GM12892 (cell line): ENCODE data around the gene STARD13.

Experiments used
- POLR2A ChIP-seq: IDR thresholded peaks from 2 replicates; pipeline ENCODE4 v1.6.1; 2011; ENCODE audit warnings: low read depth, low read length, control low read depth
- TAF1 ChIP-seq: IDR thresholded peaks from 2 replicates; pipeline ENCODE4 v1.6.1; 2011; ENCODE audit warnings: low read depth, mild to moderate bottlenecking, control low read depth, low read length, borderline replicate concordance

DNA sequence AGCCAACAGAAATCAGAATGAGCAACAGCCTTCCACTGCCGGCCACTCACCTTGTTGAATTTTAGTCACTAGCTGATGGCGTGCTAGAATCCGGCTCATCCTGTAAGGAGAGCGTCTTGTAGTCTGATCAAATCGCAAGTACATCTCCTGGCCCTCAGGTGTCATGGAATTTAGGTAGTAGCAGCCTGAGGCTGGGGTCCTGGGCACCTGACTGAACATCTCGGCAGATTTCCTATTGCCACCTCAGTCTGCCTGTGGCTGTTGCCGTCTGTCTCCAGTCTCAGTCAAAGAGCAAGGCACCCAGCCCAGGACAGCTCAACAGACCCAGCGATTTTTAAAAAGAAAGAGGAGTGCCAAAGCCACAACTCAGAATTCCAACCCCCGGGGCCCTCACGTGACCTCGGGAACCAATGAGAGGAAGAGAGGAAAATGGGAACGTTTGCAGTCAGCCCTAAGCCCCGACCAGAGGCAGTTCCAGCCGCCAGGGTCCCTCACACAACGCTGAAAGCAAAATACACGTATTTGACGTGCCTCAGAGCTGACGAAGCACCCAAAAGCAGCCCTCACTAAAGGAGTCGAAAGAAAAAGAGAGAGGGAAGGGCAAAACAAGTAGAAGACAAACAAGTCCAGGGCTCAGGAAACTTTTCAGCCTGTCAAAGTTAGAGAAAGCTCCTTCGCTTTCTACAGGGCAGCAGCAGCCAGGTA is at the start of gene STARD13:
- 0 out of 2 replicates have a peak, but pooled peaks have one; percentile 37 for TF ChIP-seq TAF1
- peak; percentile 25; the same call in 1 of the 2 replicates for TF ChIP-seq POLR2A
